ENCODE measurements around the gene OPRM1. TPM values are rescaled to one million over a fixed set of nuclear protein-coding genes. Genes with fewer than 3 reads are reported as not detected.

OPRM1 gene
- total RNA-seq, result not detected in 2 replicates

DNA sequence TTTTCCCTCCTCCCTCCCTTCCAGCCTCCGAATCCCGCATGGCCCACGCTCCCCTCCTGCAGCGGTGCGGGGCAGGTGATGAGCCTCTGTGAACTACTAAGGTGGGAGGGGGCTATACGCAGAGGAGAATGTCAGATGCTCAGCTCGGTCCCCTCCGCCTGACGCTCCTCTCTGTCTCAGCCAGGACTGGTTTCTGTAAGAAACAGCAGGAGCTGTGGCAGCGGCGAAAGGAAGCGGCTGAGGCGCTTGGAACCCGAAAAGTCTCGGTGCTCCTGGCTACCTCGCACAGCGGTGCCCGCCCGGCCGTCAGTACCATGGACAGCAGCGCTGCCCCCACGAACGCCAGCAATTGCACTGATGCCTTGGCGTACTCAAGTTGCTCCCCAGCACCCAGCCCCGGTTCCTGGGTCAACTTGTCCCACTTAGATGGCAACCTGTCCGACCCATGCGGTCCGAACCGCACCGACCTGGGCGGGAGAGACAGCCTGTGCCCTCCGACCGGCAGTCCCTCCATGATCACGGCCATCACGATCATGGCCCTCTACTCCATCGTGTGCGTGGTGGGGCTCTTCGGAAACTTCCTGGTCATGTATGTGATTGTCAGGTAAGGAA, at the start of gene OPRM1:
OPRM1 (plus strand) TSS at position 10 of the 612 bp plus-strand sequence; CDS start at position 315, 305 bp downstream.

